ENCODE measurements around the gene LIX1. TPM values are rescaled to one million over a fixed set of nuclear protein-coding genes. Genes with fewer than 3 reads are reported as not detected.

The LIX1 gene
- total RNA-seq, 1 donor from 2014 or later, result not detected

DNA sequence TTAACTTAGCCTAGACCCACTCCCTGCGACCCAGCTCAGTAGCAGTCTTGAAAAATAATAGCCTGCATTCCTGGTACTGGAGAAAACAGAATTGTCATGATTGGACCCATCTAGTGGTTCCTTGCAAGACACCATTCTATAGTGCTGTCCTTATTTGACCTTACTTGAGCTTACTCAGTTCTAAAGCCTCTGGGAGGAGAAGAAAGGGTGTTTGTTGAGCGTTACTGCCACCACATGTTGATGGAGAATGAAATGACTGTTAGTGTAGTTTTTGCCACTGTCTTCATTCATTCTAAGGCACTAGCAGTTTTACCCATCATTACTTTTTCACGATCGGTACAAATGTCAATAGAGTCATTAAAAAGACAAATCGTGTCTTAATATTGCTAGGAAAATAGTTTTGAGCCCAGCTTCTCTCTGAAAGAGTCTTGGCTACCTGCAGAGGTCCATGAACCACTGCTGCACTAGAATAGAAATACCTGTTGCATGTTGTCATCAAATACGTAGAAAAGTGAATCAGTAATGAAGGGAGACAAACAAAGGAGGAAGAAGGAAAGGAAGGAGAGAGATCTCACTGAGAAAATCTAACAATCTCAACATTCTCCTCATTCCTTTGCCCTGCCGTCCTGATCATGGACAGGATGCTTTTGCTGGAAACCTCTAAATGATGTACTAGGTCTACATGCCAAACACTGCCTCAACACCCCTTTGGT is 96.0 kb downstream of the LIX1 start:
- Histone ChIP-seq H3K36me3 (no peaks in the 10 kb centered on the region), H3K4me3 (no peak overlapping the region), H3K9me3 (no peaks in the 10 kb centered on the region), H3K4me1 (no peaks in the 10 kb centered on the region), H3K27me3 (no peaks in the 10 kb centered on the region), H3K27ac (no peak overlapping the region)
- DNase-seq (ENCODE audit: extremely low spot score in 2 of 2), result no peak
- TF ChIP-seq, protein P1, sequence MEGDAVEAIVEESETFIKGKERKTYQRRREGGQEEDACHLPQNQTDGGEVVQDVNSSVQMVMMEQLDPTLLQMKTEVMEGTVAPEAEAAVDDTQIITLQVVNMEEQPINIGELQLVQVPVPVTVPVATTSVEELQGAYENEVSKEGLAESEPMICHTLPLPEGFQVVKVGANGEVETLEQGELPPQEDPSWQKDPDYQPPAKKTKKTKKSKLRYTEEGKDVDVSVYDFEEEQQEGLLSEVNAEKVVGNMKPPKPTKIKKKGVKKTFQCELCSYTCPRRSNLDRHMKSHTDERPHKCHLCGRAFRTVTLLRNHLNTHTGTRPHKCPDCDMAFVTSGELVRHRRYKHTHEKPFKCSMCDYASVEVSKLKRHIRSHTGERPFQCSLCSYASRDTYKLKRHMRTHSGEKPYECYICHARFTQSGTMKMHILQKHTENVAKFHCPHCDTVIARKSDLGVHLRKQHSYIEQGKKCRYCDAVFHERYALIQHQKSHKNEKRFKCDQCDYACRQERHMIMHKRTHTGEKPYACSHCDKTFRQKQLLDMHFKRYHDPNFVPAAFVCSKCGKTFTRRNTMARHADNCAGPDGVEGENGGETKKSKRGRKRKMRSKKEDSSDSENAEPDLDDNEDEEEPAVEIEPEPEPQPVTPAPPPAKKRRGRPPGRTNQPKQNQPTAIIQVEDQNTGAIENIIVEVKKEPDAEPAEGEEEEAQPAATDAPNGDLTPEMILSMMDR (IDR thresholded peaks at IDR 0.05), result no peak
- TF ChIP-seq POLR2A (IDR thresholded peaks at IDR 0.05) (no peak), POLR2AphosphoS5 (IDR thresholded peaks at IDR 0.05; ENCODE audit: insufficient read depth in 1 of 2, low read depth in 1 of 2) (no peak)
- intact Hi-C loops (cut with DNase I), result no loop called here

DNA sequence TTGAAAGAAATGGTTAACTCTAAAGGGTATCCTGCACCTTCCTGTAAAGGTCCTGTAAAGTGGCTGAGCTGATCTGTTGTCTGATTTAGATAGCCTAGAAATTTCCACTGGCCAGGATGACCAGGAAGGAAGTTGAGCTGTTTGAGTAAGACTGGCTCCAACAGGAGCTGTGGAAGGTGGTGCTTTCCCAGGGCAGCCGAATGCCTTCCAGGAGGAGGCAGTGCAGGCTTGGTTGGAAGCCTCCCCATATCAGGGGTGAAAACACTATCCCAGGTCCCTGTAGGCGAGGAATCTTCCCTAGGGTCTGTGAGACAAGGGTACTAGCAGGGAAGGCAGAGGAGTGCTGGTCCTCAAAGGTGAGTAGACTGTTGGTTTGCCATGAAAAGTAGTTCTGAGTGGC is 98.4 kb downstream of the LIX1 start:
- no peaks in the 10 kb centered on the region for H3K36me3 ChIP-seq
- no peaks in the 10 kb centered on the region for H3K4me1 ChIP-seq
- H3K27me3 ChIP-seq, result no peaks in the 10 kb centered on the region
- no peak for DNase-seq (ENCODE audit: extremely low spot score in 2 of 2)
- no peaks in the 10 kb centered on the region for H3K9me3 ChIP-seq
- no peak overlapping the region for H3K27ac ChIP-seq
- intact Hi-C loops (cut with DNase I), result no loop called here
- TF ChIP-seq, protein P1 (IDR thresholded peaks at IDR 0.05), result no peak
- TF ChIP-seq POLR2AphosphoS5 (IDR thresholded peaks at IDR 0.05; ENCODE audit: insufficient read depth in 1 of 2, low read depth in 1 of 2) (no peak), POLR2A (IDR thresholded peaks at IDR 0.05) (no peak)
- H3K4me3 ChIP-seq, result no peak overlapping the region

GRCh38 chr5:97043511-97043910 is 98.9 kb downstream of the LIX1 start:
- Histone ChIP-seq H3K27me3 (no peaks in the 10 kb centered on the region), H3K27ac (no peak overlapping the region), H3K9me3 (no peaks in the 10 kb centered on the region), H3K4me1 (no peaks in the 10 kb centered on the region), H3K36me3 (no peaks in the 10 kb centered on the region), H3K4me3 (no peak overlapping the region)
- DNase-seq (ENCODE audit: extremely low spot score in 2 of 2), result no peak
- TF ChIP-seq POLR2A (IDR thresholded peaks at IDR 0.05) (no peak), POLR2AphosphoS5 (IDR thresholded peaks at IDR 0.05; ENCODE audit: insufficient read depth in 1 of 2, low read depth in 1 of 2) (no peak)
- TF ChIP-seq, protein P1 (IDR thresholded peaks at IDR 0.05), result no peak
- intact Hi-C loops (cut with DNase I), result no loop called here

GRCh38 chr5:97042996-97043395 is 99.4 kb downstream of the LIX1 start:
- intact Hi-C loops (cut with DNase I), result no loop called here
- Histone ChIP-seq H3K36me3 (no peaks in the 10 kb centered on the region), H3K4me1 (no peaks in the 10 kb centered on the region), H3K27ac (no peak overlapping the region), H3K27me3 (no peaks in the 10 kb centered on the region), H3K4me3 (no peak overlapping the region), H3K9me3 (no peaks in the 10 kb centered on the region)
- TF ChIP-seq POLR2AphosphoS5 (IDR thresholded peaks at IDR 0.05; ENCODE audit: insufficient read depth in 1 of 2, low read depth in 1 of 2) (no peak), POLR2A (IDR thresholded peaks at IDR 0.05) (no peak)
- TF ChIP-seq, protein P1 (IDR thresholded peaks at IDR 0.05), result no peak
- DNase-seq (ENCODE audit: extremely low spot score in 2 of 2), result no peak

Small RNA genes within 50 kb of the gene (small RNA-seq; reads per million reads assigned to genes)
- gene RNU1-73P, result not detected

Other genes with a start within 250 kb of the LIX1 start
- 33.9 TPM for gene LNPEP, start 206.5 kb downstream of the LIX1 start, total RNA-seq
- 18.7 TPM for gene RIOK2, start 40.6 kb upstream of the LIX1 start, total RNA-seq

Data from vagina (tissue), 2 donors.